Keratinocyte (primary cell): ENCODE data around the gene STYXL1. TPM values are rescaled to one million over a fixed set of nuclear protein-coding genes. Genes with fewer than 3 reads are reported as not detected.
"Not testable (repeated sequence)": the region's sequence is repeated elsewhere in the genome, so short reads cannot be mapped to it uniquely, and the experiment has no call there.

Source experiments
- DNase-seq: peaks from one replicate; pipeline ENCODE4 v3.0.0-alpha.2; 2011; ENCODE audit warnings: low read depth, missing footprints, low spot score
- FAIRE-seq: peaks from 2 replicates; lab custom pipeline; 2011; peaks lifted over from hg19 to GRCh38; lab: Jason Lieb, UNC
- H2AFZ ChIP-seq: 2 replicates; pipeline ENCODE4 v1.6.0; 2012; ENCODE audit warnings: low read length, control low read depth, inconsistent platforms; ENCODE audit not compliant: control insufficient read depth
- H3K27ac ChIP-seq: 2 replicates; pipeline ENCODE4 v1.5.1; 2011; ENCODE audit warnings: low read length; ENCODE audit not compliant: control insufficient read depth, insufficient read depth
- H3K27me3 ChIP-seq: 3 replicates; pipeline ENCODE4 v1.6.0; 2011; ENCODE audit warnings: low read length; ENCODE audit not compliant: control insufficient read depth, insufficient read depth; ENCODE audit errors: extremely low read depth
- H3K36me3 ChIP-seq, 2 experiments: 2 replicates in 1 of 2; 3 replicates in 1 of 2; pipeline ENCODE4 v1.5.1; 2011; ENCODE audit warnings: low read length in 2 of 2, mild to moderate bottlenecking in 1 of 2; ENCODE audit not compliant: control insufficient read depth in 2 of 2, insufficient read depth in 2 of 2; ENCODE audit errors: extremely low read depth in 1 of 2
- H3K4me1 ChIP-seq: 3 replicates; pipeline ENCODE4 v1.5.1; 2011; ENCODE audit warnings: low read length; ENCODE audit not compliant: control insufficient read depth, insufficient read depth; ENCODE audit errors: extremely low read depth
- H3K4me2 ChIP-seq: 3 replicates; pipeline ENCODE4 v1.6.0; 2011; ENCODE audit warnings: low read depth, low read length; ENCODE audit not compliant: control insufficient read depth, insufficient read depth; ENCODE audit errors: extremely low read depth
- H3K4me3 ChIP-seq, 3 experiments: fragments of 200-600 bp in 1 of 3; sonication (generic) in 1 of 3; 2 replicates in 2 of 3; 3 replicates in 1 of 3; pipeline ENCODE4 v1.5.1; 2011 to 2016; ENCODE audit warnings: low read length in 3 of 3, mild to moderate bottlenecking in 3 of 3, control low read depth in 2 of 3, inconsistent platforms in 1 of 3, low read depth in 1 of 3, mixed read lengths in 1 of 3, mixed run types in 1 of 3, moderate library complexity in 1 of 3; ENCODE audit not compliant: control insufficient read depth in 2 of 3, insufficient read depth in 2 of 3; ENCODE audit errors: extremely low read depth in 1 of 3
- H3K79me2 ChIP-seq: 2 replicates; pipeline ENCODE4 v1.6.0; 2012; ENCODE audit warnings: low read length; ENCODE audit not compliant: control insufficient read depth, insufficient read depth
- H3K9ac ChIP-seq: 3 replicates; pipeline ENCODE4 v1.6.0; 2011; ENCODE audit warnings: low read length; ENCODE audit not compliant: control insufficient read depth, insufficient read depth; ENCODE audit errors: extremely low read depth
- H3K9me1 ChIP-seq: 3 replicates; pipeline ENCODE4 v1.6.0; 2011; ENCODE audit warnings: low read length; ENCODE audit not compliant: control insufficient read depth, insufficient read depth; ENCODE audit errors: extremely low read depth
- H3K9me3 ChIP-seq: 2 replicates; pipeline ENCODE4 v1.5.1; 2012; ENCODE audit warnings: low read depth, low read length; ENCODE audit not compliant: control insufficient read depth
- H4K20me1 ChIP-seq: 3 replicates; pipeline ENCODE4 v1.6.0; 2011; ENCODE audit warnings: low read length; ENCODE audit not compliant: control insufficient read depth, insufficient read depth; ENCODE audit errors: extremely low read depth
- CTCF ChIP-seq, 3 experiments: IDR thresholded peaks in 1 of 3; conservative IDR thresholded peaks in 1 of 3; optimal IDR thresholded peaks in 1 of 3; 2 replicates in 2 of 3; 3 replicates in 1 of 3; pipeline versions ENCODE3 to v1.5.1; 2011; ENCODE audit warnings: low read length in 3 of 3, mild to moderate bottlenecking in 3 of 3, moderate library complexity in 2 of 3, control low read depth in 1 of 3, inconsistent platforms in 1 of 3; ENCODE audit not compliant: insufficient read depth in 2 of 3; ENCODE audit errors: extremely low read depth in 1 of 3
- EZH2 ChIP-seq: IDR thresholded peaks from one replicate; pipeline ENCODE4 v1.6.1; 2012; ENCODE audit warnings: inconsistent platforms, mild to moderate bottlenecking, low read length, moderate library complexity
- dilution Hi-C: fragments of 300-500 bp; cut with MboI; formaldehyde crosslinking; loops from one replicate; pipeline ENCODE4 v1.7.0; 2020; ENCODE audit warnings: low sequenced_read_pairs; ENCODE audit not compliant: extremely low pct_ligation_motif_present
- polyA plus RNA-seq, 5 experiments: library from polyadenylated mRNA; depleted of rRNA in 3 of 5; stranded (reverse) in 3 of 5; stranded (forward) in 1 of 5; unstranded in 1 of 5; fragments of >200 nt; gene quantifications; 1 replicate in 1 of 5; 2 replicates in 3 of 5; 3 replicates in 1 of 5; pipeline versions ENCODE4 v1.2.1 to v1.2.3, GENCODE V29; 2011 to 2012; ENCODE audit warnings: missing spikeins in 2 of 5, low read depth in 1 of 5, low replicate concordance in 1 of 5

The STYXL1 gene
- polyA plus RNA-seq, 1 donor (not counting 4 experiments of a cell fraction or from before 2014, with no cell fraction given), result 76.2 TPM

DNA sequence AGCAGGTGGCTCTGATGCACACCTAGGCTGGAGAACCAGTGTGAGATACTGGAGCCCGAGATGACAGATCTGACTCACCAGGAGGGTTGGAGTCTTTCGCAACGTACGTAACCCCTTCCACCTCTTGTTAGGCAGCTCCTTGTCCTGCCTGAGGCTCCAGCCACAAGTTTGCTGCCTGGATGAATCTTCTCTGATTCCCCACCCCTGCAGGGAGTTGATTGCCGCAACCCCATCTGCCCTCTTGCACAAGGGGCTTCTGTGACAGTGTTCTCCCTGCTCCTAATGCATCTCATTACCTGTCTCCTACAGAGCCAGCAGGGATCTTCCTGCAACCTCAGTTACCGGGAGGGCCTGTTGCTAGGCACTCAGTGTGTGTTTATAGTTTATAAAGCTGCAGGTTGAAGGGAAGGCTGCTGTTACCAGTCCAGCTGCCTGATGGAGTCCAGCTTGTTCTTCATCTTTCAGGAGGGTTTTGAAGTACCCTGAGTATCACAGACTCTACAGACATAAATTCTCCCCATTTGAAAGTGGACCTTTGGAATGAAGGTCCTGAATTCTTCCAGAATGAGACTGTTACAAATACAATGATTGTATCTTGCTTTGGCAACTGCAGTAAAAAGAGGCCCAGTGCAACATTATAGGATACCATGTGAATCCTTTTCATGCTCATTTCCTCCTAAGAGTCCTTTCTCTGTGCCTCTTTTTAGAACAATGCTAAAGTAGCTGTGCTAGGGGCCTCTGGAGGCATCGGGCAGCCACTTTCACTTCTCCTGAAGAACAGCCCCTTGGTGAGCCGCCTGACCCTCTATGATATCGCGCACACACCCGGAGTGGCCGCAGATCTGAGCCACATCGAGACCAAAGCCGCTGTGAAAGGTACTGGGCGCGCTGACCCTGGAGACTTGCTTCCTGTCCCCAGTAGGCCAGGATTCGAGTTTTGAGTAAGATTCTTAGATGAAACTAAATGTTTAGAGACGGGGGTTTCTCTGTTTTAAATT is 6.6 kb upstream of the STYXL1 start:
- DNase-seq (no peak), FAIRE-seq (peak; percentile 71)
- Histone ChIP-seq H3K9ac (no peak overlapping the region), H4K20me1 (peaks cover 27% of the 10 kb centered on the region), H3K9me3 (no peaks in the 10 kb centered on the region), H3K4me1 (peaks cover 25% of the 10 kb centered on the region), H3K36me3 (peaks cover 22 to 53% of the 10 kb centered on the region in 2 experiments), H3K27ac (peak overlapping the region; percentile 5), H2AFZ (no peak overlapping the region), H3K4me3 (no peak overlapping the region), H3K9me1 (peaks cover 6% of the 10 kb centered on the region), H3K79me2 (peaks cover 71% of the 10 kb centered on the region), H3K4me2 (peak overlapping the region; percentile 9), H3K27me3 (no peaks in the 10 kb centered on the region)
- TF ChIP-seq CTCF (optimal IDR thresholded peaks at IDR 0.05 in 1 of 3, IDR thresholded peaks at IDR 0.05 in 1 of 3, conservative IDR thresholded peaks at IDR 0.05 in 1 of 3; ENCODE audit: extremely low read depth in 1 of 3, insufficient read depth in 2 of 3, low read length in 3 of 3) (no peak), EZH2 (no peak)
- dilution Hi-C loops, result no loop called here

GRCh38 chr7:76053461-76053860 is 5.7 kb upstream of the STYXL1 start:
- H4K20me1 ChIP-seq, result peaks cover 27% of the 10 kb centered on the region
- FAIRE-seq (no peak), DNase-seq (no peak)
- H3K4me3 ChIP-seq, result no peak overlapping the region
- H3K4me2 ChIP-seq, result no peak overlapping the region
- H3K9ac ChIP-seq, result no peak overlapping the region
- no peaks in the 10 kb centered on the region for H3K27me3 ChIP-seq
- peaks cover 31% of the 10 kb centered on the region for H3K4me1 ChIP-seq
- no peak overlapping the region for H2AFZ ChIP-seq
- dilution Hi-C loops, result no loop called here
- H3K79me2 ChIP-seq, result peaks cover 80% of the 10 kb centered on the region
- H3K9me3 ChIP-seq, result no peaks in the 10 kb centered on the region
- peaks cover 15 to 50% of the 10 kb centered on the region in 2 experiments for H3K36me3 ChIP-seq
- H3K27ac ChIP-seq, result no peak overlapping the region
- TF ChIP-seq EZH2, result no peak
- TF ChIP-seq CTCF (optimal IDR thresholded peaks at IDR 0.05 in 1 of 3, IDR thresholded peaks at IDR 0.05 in 1 of 3, conservative IDR thresholded peaks at IDR 0.05 in 1 of 3; ENCODE audit: extremely low read depth in 1 of 3, insufficient read depth in 2 of 3, low read length in 3 of 3), result no peak
- H3K9me1 ChIP-seq, result peaks cover 6% of the 10 kb centered on the region

GRCh38 chr7:76052681-76053080 is 4.9 kb upstream of the STYXL1 start:
- not testable (repeated sequence) for FAIRE-seq
- H3K36me3 ChIP-seq, result peaks cover 8 to 44% of the 10 kb centered on the region in 2 experiments
- peaks cover 31% of the 10 kb centered on the region for H3K4me1 ChIP-seq

More at GRCh38 chr7:76052681-76053080, 4.9 kb upstream of the STYXL1 start:
- H3K9me1 ChIP-seq, DNase-seq, H3K27me3 ChIP-seq, H3K4me3 ChIP-seq, H3K4me2 ChIP-seq, H2AFZ ChIP-seq, H3K27ac ChIP-seq, H3K9ac ChIP-seq, H3K9me3 ChIP-seq, dilution Hi-C loops: not testable (repeated sequence)
- Histone ChIP-seq H3K79me2 (peaks cover 82% of the 10 kb centered on the region), H4K20me1 (peaks cover 22% of the 10 kb centered on the region)
